Natural killer cell (primary cell): Measurements from ENCODE around the gene TRIM62. TPM values are rescaled to one million over a fixed set of nuclear protein-coding genes. Genes with fewer than 3 reads are reported as not detected.

Experiments
- ATAC-seq, 3 donors: fragments of 150-1000 bp in 2 of 3; fragments of 200-7000 bp in 1 of 3; cut with Tn5 transposase; 1 replicate in 1 of 3; 2 replicates in 2 of 3; pipeline ENCODE4 v1.10.0; 2021; ENCODE audit warnings: mild to moderate bottlenecking in 2 of 3, moderate library complexity in 2 of 3
- DNase-seq, 2 donors: peaks; one replicate each; pipeline versions ENCODE4 v3.0.0 to v3.0.0-alpha.2; 2013 to 2021; ENCODE audit warnings: mixed read lengths in 1 of 2
- H3K27ac ChIP-seq: one replicate; pipeline ENCODE4 v1.5.1; 2013; ENCODE audit warnings: mild to moderate bottlenecking, low read length
- H3K27me3 ChIP-seq: one replicate; pipeline ENCODE4 v1.6.1; 2013; ENCODE audit warnings: low read length; ENCODE audit not compliant: control insufficient read depth, insufficient read depth
- H3K36me3 ChIP-seq: one replicate; pipeline ENCODE4 v1.6.1; 2013; ENCODE audit warnings: low read length; ENCODE audit not compliant: control insufficient read depth, insufficient read depth
- H3K4me1 ChIP-seq: one replicate; pipeline ENCODE4 v1.6.1; 2013; ENCODE audit warnings: low read length; ENCODE audit not compliant: control insufficient read depth, insufficient read depth
- H3K4me3 ChIP-seq: one replicate; pipeline ENCODE4 v1.5.1; 2013; ENCODE audit warnings: low read length
- H3K9me3 ChIP-seq: one replicate; pipeline ENCODE4 v1.6.1; 2013; ENCODE audit warnings: low read length; ENCODE audit not compliant: control insufficient read depth, insufficient read depth
- H3K27ac Mint-ChIP-seq, 2 donors: one replicate each; pipeline ENCODE4 v1.8.0; 2022; ENCODE audit warnings: mild to moderate bottlenecking in 2 of 2, mixed read lengths in 2 of 2, moderate library complexity in 1 of 2
- H3K27me3 Mint-ChIP-seq, 2 donors: one replicate each; pipeline ENCODE4 v1.8.0; 2022; ENCODE audit warnings: low read depth in 2 of 2, mixed read lengths in 2 of 2
- H3K36me3 Mint-ChIP-seq: one replicate; pipeline ENCODE4 v1.8.0; 2022; ENCODE audit warnings: mixed read lengths
- H3K4me1 Mint-ChIP-seq, 2 donors: one replicate each; pipeline ENCODE4 v1.8.0; 2022; ENCODE audit warnings: mixed read lengths in 2 of 2
- H3K4me3 Mint-ChIP-seq: one replicate; pipeline ENCODE4 v1.8.0; 2022; ENCODE audit warnings: mild to moderate bottlenecking, moderate library complexity, mixed read lengths
- H3K9me3 Mint-ChIP-seq, 2 donors: one replicate each; pipeline ENCODE4 v1.8.0; 2022; ENCODE audit warnings: mixed read lengths in 2 of 2
- WGBS: methylation state at CpG from one replicate; pipeline ENCODE4 v1.1.7; 2013; ENCODE audit warnings: missing lambda C conversion rate; ENCODE audit not compliant: insufficient coverage; 5-methylcytosine and 5-hydroxymethylcytosine counted together
- intact Hi-C: fragments of 100-400 bp; cut with micrococcal nuclease; formaldehyde crosslinking; loops from one replicate; pipeline ENCODE4 v1.14.2; 2022
- total RNA-seq, 4 donors: library from RNA; stranded (reverse); fragments of 120-200 nt in 1 of 4; gene quantifications; one replicate each; pipeline versions ENCODE4 v1.2.3 to v1.2.4, GENCODE V29; 2013 to 2022
- TF ChIP-seq, protein P1 (sequence below): fragments of 200-600 bp; IDR thresholded peaks from one replicate; pipeline ENCODE4 v1.8.0; 2022; ENCODE audit warnings: antibody characterized with exemption

Gene TRIM62
- total RNA-seq, 3 donors from 2014 or later (not counting 1 experiment from before 2014, with no cell fraction given): 18.2 to 35.4 (median 23.2) TPM

DNA sequence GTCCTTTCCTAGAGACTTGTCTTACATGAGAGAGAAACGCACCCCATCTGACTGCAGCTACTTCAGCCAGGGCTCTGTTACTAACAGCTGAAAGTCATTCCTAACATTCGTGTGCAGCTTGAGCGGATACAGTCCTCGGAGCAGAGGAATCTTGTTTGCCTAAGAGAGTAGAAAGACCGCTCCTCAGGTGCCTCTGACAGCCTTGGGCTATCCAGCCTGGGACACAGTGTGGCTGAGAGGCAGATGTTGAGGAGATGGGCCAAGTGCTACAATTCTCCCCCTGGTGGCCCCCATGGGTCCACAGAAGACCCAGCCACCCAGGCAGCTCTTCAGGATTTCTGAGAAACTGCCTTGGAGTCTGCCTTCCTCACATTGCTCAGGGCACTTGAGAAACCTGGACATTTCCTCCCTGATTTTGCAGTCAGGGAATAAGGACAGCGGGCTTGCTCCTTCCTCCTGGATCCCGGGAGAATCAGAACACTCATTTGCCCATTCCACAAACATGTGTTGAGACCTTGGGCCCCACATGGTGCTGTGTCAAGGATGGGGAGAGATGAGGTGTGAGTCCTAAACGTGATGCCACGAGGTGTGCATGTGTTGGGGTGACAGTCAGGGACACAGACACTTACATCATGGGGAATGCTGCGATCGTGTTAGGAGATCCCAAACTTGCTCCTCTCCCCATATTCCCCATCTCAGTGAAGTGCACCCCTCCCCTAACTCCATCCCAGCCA lies 13.1 kb downstream of the TRIM62 start:
- H3K27ac ChIP-seq: no peak overlapping the region
- no peak overlapping the region for H3K4me3 Mint-ChIP-seq
- H3K27ac Mint-ChIP-seq: no peak overlapping the region
- no peaks in the 10 kb centered on the region for H3K9me3 Mint-ChIP-seq
- no peak overlapping the region for H3K4me3 ChIP-seq
- intact Hi-C loops: no loop called here
- peaks cover 17 to 33% of the 10 kb centered on the region in 2 donors for H3K4me1 Mint-ChIP-seq
- no peaks in the 10 kb centered on the region for H3K36me3 Mint-ChIP-seq
- H3K36me3 ChIP-seq: peaks cover 8% of the 10 kb centered on the region
- H3K4me1 ChIP-seq: peaks cover 3% of the 10 kb centered on the region
- no peak for ATAC-seq
- no peaks in the 10 kb centered on the region for H3K27me3 ChIP-seq
- H3K9me3 ChIP-seq: no peaks in the 10 kb centered on the region
- DNase-seq: no peak
- no peaks in the 10 kb centered on the region for H3K27me3 Mint-ChIP-seq
- TF ChIP-seq, protein P1, sequence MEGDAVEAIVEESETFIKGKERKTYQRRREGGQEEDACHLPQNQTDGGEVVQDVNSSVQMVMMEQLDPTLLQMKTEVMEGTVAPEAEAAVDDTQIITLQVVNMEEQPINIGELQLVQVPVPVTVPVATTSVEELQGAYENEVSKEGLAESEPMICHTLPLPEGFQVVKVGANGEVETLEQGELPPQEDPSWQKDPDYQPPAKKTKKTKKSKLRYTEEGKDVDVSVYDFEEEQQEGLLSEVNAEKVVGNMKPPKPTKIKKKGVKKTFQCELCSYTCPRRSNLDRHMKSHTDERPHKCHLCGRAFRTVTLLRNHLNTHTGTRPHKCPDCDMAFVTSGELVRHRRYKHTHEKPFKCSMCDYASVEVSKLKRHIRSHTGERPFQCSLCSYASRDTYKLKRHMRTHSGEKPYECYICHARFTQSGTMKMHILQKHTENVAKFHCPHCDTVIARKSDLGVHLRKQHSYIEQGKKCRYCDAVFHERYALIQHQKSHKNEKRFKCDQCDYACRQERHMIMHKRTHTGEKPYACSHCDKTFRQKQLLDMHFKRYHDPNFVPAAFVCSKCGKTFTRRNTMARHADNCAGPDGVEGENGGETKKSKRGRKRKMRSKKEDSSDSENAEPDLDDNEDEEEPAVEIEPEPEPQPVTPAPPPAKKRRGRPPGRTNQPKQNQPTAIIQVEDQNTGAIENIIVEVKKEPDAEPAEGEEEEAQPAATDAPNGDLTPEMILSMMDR: no peak
- 88% methylated on average over 11 of the region's 11 CpGs for WGBS

DNA sequence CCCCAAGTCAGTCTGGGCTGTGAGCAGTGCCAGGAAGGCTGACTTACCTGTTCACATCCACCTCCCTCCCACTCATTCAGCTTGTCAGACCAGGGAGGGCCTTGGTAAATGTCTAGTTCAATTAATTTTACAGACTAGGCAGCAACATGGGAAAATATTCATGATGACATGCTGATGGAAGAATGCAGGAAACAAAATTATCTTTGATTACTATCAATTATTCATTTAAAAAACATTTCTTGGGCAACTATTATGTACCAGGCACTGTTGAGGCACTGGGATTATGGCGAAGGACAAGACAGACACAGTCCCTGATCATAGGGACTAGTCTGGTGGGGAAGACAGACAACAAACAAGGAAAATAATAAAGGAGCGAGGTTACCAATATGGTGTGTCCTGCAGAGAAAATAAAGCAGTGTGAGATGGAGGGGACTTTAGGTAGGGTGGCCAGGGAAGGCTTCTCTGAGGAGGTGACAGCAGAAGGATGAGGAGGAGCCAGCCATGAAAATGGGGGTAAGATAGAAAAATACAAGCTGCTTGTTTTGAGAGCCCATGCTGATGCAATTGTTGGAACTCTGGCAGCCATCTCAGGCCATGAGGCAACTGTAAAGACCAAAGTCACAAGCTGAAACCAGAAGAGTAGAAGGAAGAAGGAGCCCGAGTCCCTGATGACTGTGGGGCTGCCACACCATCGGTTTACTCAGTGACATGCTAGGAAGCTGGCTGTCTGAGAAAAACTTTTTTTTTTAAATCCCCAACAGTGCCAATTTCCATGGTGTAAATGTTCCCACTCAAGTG lies 14.0 kb downstream of the TRIM62 start:
- intact Hi-C loops: no loop called here
- Mint-ChIP-seq H3K27me3 (no peaks in the 10 kb centered on the region), H3K4me3 (no peak overlapping the region), H3K27ac (no peak overlapping the region), H3K9me3 (no peaks in the 10 kb centered on the region), H3K36me3 (no peaks in the 10 kb centered on the region), H3K4me1 (peaks cover 19 to 29% of the 10 kb centered on the region in 2 donors)
- WGBS: 96% methylated on average over 4 of the region's 4 CpGs
- DNase-seq: no peak
- Histone ChIP-seq H3K27me3 (no peaks in the 10 kb centered on the region), H3K9me3 (no peaks in the 10 kb centered on the region), H3K36me3 (peaks cover 11% of the 10 kb centered on the region), H3K4me1 (peaks cover 3% of the 10 kb centered on the region), H3K27ac (no peak overlapping the region), H3K4me3 (no peak overlapping the region)
- ATAC-seq: no peak
- TF ChIP-seq, protein P1: no peak

GRCh38 chr1:33165809-33166208 lies 16.0 kb downstream of the TRIM62 start:
- H3K4me1 Mint-ChIP-seq: peaks cover 11 to 19% of the 10 kb centered on the region in 2 donors
- WGBS: 92% methylated on average over 5 of the region's 6 CpGs
- Histone ChIP-seq H3K36me3 (peaks cover 11% of the 10 kb centered on the region), H3K9me3 (no peaks in the 10 kb centered on the region), H3K4me3 (no peak overlapping the region), H3K27ac (no peak overlapping the region), H3K4me1 (no peaks in the 10 kb centered on the region), H3K27me3 (no peaks in the 10 kb centered on the region)
- TF ChIP-seq, protein P1: no peak
- H3K36me3 Mint-ChIP-seq: no peaks in the 10 kb centered on the region
- DNase-seq (no peak), ATAC-seq (no peak)
- intact Hi-C loops: no loop called here
- no peaks in the 10 kb centered on the region for H3K9me3 Mint-ChIP-seq
- no peak overlapping the region for H3K4me3 Mint-ChIP-seq
- no peaks in the 10 kb centered on the region for H3K27me3 Mint-ChIP-seq
- H3K27ac Mint-ChIP-seq: no peak overlapping the region
